RWPE1 (cell line): ENCODE data around the gene BBC3.
A peak's percentile ranks its signal among the peaks of the same experiment; 100 is the strongest.
"Not testable (repeated sequence)": the region's sequence is repeated elsewhere in the genome, so short reads cannot be mapped to it uniquely, and the experiment has no call there.

Experiments used
- CTCF ChIA-PET: fragments of 350-600 bp; sonication (Branson Sonifier 250); formaldehyde crosslinking; extraction: SDS; loops from one replicate; lab custom pipeline; 2021; lab: Yijun Ruan, JAX
- POLR2A ChIA-PET: fragments of 400-600 bp; formaldehyde crosslinking; extraction: SDS; loops from one replicate; lab custom pipeline; 2020; ENCODE audit warnings: antibody characterized with exemption; ENCODE audit not compliant: low non-redundant PET; lab: Yijun Ruan, JAX
- DNase-seq: peaks from one replicate; pipeline ENCODE4 v3.0.0; 2012; ENCODE audit warnings: low spot score
- H3K27ac ChIP-seq: fragments of 450-650 bp; 2 replicates; pipeline ENCODE4 v1.5.1; 2017
- CTCF ChIP-seq: fragments of 450-650 bp; conservative IDR thresholded peaks from 2 replicates; pipeline ENCODE4 v1.5.1; 2017; ENCODE audit warnings: low read depth, mild to moderate bottlenecking

BBC3 gene

GRCh38 chr19:47253467-47253881 lies 22.5 kb upstream of the BBC3 start:
- DNase-seq: no peak
- peak overlapping the region; percentile 90 for H3K27ac ChIP-seq
- ChIA-PET CTCF (interaction anchor here (0.9 to 1.2 kb wide), 2 partner anchors 9 to 42 kb away, joined by 3 to 4 read pairs; no protein-coding TSS in a partner anchor), POLR2A (interaction anchor here (0.6 kb wide), 1 partner anchor 20 kb away, joined by 8 read pairs; no protein-coding TSS in a partner anchor)
- TF ChIP-seq CTCF: no peak

- peak overlapping the region; percentile 90 for H3K27ac ChIP-seq
- DNase-seq, POLR2A ChIA-PET: not testable (repeated sequence)
- CTCF ChIA-PET: interaction anchor here (0.7 to 1.2 kb wide), 3 partner anchors 8 to 247 kb away, joined by 3 to 4 read pairs (median 4); no protein-coding TSS in a partner anchor
These were observed 22.0 kb upstream of the BBC3 start for GRCh38 chr19:47253016-47253415.

GRCh38 chr19:47247308-47247990 lies 16.4 kb upstream of the BBC3 start:
- POLR2A ChIA-PET: interaction anchor here (0.6 kb wide), 1 partner anchor 85 kb away, joined by 5 read pairs; no protein-coding TSS in a partner anchor
- no peak for DNase-seq
- peak; percentile 94 for TF ChIP-seq CTCF
- H3K27ac ChIP-seq: peak overlapping the region; percentile 52
- CTCF ChIA-PET: interaction anchor here (0.6 to 5.1 kb wide), 23 partner anchors 9 to 636 kb away, joined by 3 to 77 read pairs (median 3); partner anchors contain the start of gene CCDC9

GRCh38 chr19:47243776-47244547 lies 13.0 kb upstream of the BBC3 start:
- POLR2A ChIA-PET: interaction anchor here (0.6 to 1.5 kb wide), 9 partner anchors 18 to 404 kb away, joined by 3 to 11 read pairs (median 6); no protein-coding TSS in a partner anchor
- peak overlapping the region; percentile 83 for H3K27ac ChIP-seq
- TF ChIP-seq CTCF: peak; percentile 98
- CTCF ChIA-PET: interaction anchor here (0.6 to 5.1 kb wide), 12 partner anchors 9 to 223 kb away, joined by 3 to 77 read pairs (median 4); partner anchors contain the start of genes CCDC9 and DHX34
- DNase-seq: peak; percentile 86

GRCh38 chr19:47243364-47243775 lies 12.4 kb upstream of the BBC3 start:
- ChIA-PET POLR2A (interaction anchor here (0.7 to 1.1 kb wide), 3 partner anchors 11 to 204 kb away, joined by 3 to 8 read pairs (median 3); no protein-coding TSS in a partner anchor), CTCF (interaction anchor here (5.1 kb wide), 1 partner anchor 32 kb away, joined by 77 read pairs; no protein-coding TSS in a partner anchor)
- TF ChIP-seq CTCF: no peak
- peak overlapping the region; percentile 83 for H3K27ac ChIP-seq
- no peak for DNase-seq

GRCh38 chr19:47241919-47242577 lies 11.0 kb upstream of the BBC3 start:
- CTCF ChIA-PET: no interaction called here
- POLR2A ChIA-PET: interaction anchor here (1.0 to 1.1 kb wide), 2 partner anchors 10 to 36 kb away, joined by 3 to 4 read pairs; no protein-coding TSS in a partner anchor
- peak overlapping the region; percentile 83 for H3K27ac ChIP-seq
- no peak for TF ChIP-seq CTCF
- no peak for DNase-seq
